HG03060 (cell line): Measurements from ENCODE around the gene EGFL7.

Source experiments
- ATAC-seq: cut with Tn5 transposase; IDR thresholded peaks from one replicate; pipeline ENCODE4 v1.9.1; 2021; ENCODE audit warnings: low read depth, moderate number of reproducible peaks; ENCODE audit not compliant: unreplicated experiment

EGFL7 gene

DNA sequence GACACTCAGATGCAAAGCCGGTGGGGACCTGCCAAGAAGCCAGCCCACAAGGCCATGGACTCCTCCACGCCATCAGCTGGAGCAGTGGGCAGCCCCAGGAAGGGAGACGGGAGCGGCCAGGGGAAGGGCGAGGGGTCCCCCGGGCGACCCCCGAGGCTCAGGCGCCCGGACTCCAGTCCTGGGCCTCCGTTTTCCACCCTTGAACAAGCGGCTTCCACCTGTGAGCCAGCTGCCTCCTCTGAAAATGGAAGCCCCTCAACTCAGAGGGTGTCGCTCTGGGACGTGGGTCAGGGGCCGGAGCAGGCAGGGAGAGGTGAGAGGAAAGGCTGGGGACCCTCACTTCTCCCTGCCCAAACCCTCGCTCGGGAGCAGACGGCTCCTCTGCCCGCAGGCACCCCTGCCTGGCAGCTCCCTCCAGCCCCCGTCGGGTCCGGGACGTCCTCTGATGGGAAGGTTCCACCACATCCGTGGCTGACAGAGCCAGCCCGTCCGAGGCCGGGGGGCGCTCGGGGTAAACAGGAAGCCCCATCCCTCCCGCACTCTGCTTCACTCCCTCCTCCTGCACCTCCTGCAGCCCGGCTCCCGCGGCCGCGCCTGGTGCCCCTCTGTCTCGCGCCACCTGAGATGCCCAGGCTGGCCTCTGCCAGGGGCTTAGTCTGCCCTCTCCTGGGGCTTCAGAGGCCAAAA is 3.7 kb upstream of the EGFL7 start:
- ATAC-seq: no peak

DNA sequence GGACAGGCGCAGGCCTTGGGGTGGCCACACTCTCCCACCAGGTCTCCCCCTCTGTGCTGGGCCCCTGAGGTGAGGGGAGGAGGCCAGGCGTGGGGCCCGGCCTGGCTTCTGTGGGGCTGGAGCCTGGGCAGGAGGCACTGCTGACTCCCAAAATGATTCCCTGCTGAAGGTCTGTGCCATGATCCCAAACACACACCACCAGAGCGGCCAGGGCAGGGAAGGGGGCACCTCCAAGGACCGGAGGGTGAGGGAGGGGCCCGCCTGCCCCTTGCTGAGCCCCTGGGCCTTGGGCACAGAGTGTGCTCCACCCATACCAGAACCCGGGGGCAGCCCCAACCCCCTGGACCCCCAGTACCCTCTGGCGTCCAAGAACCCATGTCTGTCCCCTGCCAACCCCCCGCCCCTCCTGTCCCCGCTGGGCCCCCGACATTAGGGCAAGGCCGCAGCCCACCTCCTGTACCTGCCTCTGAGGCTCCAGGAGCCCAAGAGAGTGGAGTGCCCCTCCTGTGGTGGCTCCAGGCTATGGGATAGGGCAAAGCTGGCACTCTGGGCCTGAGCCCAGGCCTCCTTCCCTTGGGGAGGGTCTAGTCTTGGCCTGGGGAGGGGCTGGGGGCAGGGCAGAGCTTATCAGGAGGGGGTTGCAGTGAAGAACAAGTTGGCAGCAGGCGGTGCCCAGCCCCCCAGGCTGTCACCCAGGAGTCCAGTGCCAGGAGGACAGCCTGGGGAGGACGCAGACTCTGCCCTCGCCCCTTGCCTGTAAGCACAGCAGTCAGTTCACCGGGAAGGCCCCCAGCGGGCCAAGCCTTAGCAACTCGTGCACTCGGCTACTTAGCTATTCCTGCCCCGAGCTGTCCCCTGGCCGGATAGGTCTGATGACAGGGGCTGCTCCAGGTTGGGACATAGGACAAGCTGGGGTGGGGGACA is 2.6 kb upstream of the EGFL7 start:
- ATAC-seq: no peak

DNA sequence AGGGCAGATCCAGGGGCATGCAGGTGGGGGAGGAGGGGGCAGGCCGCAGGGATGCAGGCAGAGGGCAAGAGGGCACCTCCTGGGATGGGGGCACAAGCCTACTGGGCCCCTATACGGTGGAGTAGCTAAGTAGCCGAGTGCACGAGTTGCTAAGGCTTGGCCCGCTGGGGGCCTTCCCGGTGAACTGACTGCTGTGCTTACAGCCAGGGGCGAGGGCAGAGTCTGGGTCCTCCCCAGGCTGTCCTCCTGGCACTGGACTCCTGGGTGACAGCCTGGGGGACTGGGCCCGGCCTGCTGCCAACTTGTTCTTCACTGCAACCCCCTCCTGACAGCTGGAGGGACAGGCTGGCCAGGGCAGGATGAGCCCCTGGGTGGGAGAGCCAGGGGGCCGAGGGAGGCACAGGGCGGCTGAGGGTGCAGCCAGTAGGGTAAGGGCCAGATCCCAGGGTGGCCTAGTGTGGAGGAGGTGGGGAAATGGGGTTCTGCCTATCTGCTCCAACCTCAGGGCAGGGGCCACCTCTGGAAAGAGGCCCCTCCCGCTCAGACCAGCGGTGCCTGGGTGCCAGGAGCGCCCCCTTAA is 1.7 kb upstream of the EGFL7 start:
- ATAC-seq: no peak

DNA sequence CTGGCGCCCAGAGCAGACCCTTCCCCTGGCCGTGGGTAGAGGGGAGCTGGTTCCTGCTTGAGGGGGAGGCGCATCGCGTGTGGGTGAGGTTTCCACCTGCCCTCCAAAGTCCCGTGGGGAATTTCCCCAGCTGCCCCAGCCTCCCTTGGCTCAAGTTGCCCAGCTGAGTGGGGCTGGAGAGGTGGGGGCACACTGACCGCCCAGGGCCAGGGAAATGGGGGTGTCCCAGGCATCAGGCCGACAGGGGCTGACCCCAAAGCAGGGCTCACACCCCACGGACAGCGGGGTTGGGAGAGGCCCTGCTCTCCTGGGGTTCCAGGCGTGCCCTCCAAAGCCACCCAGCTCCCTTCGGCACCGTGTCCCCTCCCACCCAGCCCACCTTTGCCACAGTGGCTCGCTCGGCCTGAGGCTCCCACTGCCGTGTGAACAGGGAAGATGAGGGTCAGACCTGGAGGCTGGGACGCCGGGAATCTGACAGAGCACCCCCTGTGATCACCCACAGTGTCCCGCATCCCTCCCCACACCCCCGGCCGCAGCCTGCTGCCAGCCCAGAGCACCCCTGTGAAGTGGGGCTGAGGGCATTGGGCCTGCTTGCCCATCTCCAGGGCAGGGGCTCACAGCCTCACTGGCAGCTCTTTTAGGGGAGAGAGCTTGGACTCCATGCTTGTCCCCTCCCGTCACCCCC is 933 bp upstream of the EGFL7 start:
- ATAC-seq: no peak

DNA sequence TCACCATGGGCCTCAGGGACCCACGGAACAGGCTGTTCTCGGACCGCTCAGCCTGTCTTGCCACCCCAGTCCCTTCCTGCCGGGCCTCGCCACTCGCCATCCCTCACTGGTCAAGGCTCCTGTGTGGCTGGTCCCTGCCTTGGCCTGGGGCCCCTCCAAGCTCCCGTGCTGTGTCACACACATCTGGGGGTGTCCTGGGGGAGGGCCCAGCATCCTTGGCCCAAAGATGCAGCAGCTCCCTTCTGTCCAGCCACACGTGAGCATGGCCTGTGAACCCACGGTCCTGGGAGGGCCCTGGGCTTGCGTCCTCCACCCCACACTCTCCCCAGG is 425 bp upstream of the EGFL7 start:
- ATAC-seq: no peak

DNA sequence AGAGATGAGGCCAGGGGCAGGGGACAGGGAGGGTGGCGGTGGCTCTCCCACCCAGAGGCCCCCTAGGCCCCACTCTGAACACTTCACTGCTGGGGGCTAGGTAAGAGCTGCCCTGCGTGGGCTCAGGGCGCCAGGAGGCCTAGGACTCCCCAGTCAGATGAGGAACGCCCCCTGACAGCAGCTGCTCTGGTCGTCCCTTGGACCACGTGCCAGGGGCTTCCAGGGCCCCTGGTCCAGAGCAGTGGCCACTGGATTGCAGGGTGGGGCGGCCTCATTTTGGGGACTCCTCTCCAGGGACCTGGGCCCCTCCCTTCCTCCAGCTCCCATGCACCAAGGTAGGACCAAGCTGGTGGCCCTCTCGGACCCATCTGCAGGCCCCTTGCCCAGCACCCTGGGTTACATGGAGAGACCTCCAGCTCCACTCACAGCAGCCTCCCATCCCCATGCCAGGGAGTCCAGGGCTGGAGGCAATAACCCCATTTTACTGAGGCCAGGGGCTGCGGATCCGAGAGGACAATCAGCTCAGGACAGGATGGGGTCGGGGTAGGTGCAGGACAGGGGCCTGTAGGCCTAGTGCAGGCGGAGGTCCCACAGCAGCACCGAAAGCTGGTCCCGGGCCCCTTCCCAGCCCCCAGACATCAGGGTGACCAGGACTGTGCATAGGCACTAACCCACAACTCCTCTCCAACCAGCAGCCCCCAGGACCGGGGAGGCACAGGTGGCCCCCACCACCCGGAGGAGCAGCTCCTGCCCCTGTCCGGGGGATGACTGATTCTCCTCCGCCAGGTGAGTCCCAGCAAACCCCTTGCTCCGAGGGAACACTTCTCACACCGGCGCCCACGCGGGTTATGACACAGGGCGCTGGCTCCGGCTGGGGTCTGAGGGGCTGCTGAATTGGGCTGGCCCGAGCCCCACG is 1.5 kb downstream of the EGFL7 start:
- no peak for ATAC-seq

DNA sequence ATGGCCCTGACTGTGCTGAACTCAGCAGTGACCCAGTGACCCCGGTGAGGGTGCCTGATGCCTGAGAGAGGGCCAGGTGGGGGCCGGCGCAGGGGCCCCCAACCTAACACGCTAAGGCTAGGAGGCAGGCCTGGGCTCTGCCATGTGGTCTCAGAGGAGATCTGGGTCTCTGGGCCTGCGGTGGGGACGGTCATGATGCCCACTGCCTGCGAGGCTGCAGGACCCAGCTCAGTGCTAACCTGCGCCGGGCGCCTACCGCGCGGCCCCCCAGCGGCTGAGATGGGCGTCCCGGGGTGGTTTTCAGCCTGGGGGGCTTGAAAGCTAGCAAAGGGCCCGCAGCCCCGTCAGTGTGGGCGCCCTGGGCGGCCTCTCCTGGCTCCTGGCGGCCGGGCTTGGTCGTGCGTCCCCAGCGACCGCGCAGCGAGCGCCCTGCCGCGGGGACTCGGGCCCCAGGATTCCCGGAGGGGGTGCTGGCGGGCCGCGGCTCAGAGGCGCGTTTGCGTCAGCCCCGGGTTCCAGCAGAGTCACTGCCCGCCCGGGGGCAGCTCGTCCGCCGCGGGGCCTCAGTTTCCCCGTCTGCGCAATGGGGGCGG is 2.5 kb downstream of the EGFL7 start:
- ATAC-seq: no peak

DNA sequence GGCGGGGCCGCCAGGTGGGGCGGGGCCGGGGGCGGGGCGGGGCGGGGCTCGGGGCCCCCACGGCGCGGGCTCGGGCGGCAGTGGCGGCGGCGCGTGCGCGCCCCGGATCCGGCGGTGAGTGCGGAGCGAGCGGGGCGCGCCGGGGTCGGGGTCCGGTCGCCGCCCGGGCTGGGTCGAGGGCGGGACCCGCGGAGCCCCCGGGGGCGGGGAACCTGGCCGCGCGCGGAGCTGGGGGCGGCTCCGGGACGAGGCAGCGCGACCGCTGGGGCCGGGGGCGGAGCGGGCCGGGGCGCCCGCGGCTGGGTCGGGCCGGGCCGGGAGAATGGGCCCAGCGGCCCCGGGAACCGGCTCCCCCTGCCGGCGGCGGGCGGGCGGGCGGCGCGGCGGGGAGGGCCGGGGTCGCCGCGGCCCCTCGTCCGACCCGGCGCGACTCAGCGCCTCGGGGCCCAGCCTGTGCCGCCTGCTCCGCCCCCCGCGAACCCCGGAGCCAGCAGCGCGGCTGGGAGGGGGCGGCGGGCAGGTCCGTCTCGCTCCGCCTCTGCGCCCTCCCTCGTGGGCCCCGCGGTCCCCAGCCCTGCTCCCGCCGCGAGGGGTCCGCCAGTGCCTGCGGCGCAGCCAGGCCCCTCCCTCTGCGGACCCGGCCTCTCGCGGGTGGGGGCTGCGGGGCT is 3.1 kb downstream of the EGFL7 start:
- no peak for ATAC-seq

DNA sequence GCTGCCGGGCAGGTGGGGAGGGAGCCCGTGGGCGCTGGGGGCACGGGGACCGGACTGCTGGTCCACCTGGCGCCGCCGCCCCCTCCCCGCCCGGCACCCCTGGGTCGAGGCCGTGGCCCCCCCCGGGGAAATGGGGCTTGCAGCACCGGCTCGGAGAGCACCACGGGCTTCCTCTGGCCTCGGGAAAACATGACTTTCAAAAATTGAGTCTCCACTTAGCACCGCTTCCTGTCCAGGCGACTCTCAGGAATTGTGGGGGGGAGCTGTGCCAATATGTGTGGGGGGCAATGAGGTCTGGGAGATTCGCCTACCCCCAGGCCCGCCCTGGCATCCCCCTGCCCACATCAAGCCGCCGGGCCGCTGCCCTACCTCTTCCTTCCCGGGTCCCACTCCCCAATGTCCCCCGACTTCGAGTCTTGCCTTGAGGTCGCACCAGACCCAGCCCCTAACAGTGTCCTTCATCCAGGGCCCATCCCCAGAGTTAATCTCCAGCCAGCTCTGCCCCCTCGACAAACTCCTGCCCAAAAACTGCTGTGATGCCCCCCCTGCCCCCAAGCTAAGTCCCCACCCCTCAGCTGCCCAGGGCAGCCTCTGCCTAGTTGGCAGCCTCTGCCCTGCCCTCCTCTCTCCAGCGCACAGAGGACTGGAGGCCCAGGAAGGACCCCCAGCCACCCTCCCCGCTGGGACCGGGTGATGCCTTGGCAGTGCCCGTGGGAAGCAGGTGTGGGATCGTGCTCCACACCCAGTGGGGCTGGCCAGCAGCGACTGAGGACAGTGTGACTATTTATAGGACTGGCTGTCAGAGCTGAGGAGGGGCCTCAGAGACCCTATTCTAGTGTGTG is 3.9 kb downstream of the EGFL7 start:
- ATAC-seq: no peak

DNA sequence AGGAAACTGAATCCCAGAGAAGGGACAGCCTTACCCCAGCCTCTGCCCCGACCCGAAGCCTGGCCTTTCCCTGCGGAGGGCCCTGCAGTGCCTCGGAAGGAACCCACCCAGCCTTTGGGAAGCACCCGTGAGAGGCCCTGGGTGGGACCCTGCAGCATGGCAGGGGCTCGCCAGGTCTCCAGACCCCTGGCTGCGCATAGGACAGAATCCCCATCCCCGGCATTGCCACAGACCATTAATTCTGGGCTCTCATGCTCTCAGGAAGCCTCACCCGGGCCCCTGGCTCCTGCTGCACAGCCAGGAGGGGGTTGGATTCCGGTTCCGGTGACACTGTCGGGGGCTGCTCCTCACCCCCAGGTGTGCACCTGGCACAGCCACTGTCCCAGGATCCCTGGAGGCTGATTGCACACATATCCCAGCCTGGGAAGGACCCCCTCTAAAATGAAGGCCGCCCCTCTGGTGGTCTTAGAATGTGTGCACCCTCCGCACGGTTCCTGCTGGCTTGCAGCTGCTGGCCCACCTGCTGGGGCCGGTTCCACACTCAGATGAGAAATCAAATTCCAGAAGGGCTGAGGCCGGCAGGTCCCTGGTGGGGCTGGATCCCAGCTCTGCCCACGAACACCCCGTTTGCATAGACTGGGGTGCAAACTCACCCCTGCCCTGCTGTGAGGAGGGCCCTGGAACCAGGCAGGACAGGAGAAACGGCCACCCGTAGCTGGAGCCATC is 4.7 kb downstream of the EGFL7 start:
- no peak for ATAC-seq

DNA sequence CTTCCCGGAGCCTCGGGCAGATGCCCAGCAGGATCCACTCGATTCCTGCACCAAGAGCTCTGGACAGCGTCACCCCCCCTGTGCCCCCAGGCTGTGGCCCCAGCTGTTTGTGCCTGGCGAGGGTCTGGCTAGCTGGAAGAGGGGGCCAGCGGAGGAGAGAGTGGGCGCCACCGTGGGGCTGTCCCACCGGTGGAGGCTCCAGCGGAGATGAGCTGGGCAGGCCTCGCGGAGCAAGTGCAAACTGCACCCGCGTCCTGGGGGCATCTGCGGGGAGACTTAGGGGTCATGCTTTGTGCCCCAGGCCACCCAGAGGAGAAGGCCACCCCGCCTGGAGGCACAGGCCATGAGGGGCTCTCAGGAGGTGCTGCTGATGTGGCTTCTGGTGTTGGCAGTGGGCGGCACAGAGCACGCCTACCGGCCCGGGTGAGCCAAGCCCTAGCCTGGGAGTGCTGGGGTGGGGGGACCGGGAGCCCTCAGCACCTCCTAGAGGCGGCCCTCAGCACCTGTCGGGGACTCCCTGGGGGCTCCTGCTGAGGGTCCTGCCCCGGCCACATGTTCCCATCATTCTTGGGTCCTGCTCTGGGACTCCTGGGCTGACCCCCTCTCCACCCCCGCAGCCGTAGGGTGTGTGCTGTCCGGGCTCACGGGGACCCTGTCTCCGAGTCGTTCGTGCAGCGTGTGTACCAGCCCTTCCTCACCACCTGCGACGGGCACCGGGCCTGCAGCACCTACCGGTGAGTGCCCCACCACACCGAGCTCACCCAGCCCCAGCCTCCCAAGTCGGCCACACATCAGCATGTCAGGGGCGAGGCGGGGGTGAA is 5.4 kb downstream of the EGFL7 start:
- ATAC-seq: no peak

DNA sequence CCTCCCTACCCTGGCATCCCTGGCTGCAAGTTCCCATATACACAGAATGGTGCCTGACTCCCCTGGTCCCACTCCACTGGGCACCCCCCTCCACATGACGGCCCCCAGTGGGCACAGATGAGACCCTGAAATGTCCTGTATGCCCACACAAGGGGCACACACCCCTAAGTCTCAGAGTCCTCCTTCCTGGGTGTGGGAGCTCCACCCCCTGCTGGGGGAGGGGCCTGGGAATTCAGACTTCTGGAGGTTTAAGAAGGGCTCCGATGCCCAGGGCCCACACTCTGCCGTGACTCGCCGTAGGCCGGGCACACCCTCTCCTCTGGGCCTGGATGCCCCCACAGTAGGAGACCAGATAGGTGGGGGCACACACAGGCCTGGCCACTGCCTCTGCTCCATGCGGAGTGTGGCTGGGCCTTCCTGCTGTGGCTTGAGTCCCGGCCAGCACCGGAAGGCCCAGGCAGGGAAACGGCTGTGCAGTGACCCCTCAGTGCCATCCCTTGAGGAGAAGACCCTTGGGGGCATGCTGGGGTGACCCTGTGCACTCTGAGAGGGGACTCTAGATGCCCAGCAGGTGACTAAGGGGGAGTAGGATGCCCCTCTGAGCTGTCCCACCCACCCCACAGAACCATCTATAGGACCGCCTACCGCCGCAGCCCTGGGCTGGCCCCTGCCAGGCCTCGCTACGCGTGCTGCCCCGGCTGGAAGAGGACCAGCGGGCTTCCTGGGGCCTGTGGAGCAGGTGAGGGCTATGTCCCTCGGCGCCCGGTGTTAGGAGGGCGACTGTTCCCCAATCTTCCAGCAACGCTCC is 6.5 kb downstream of the EGFL7 start:
- no peak for ATAC-seq

DNA sequence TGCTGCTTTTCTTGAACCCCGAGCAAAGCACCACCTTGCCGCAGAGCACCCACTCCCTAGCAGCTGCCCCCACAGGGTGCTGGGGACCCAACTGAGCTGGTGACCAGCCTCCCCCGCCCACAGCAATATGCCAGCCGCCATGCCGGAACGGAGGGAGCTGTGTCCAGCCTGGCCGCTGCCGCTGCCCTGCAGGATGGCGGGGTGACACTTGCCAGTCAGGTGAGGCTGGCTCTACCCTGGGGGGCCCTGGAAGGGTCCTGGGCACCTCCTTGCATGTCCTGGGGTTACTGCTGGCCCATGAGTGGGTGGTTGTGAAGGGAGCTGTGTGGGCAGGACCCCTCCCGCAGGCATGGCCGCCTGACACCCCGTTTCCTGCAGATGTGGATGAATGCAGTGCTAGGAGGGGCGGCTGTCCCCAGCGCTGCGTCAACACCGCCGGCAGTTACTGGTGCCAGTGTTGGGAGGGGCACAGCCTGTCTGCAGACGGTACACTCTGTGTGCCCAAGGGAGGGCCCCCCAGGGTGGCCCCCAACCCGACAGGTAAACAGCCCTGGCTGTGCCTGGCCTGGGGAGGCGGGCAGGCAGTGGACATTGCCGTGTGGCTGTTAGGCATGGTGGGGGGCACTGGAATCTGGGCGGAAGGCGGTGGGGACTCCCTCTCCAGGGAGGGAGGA is 7.2 kb downstream of the EGFL7 start:
- no peak for ATAC-seq

DNA sequence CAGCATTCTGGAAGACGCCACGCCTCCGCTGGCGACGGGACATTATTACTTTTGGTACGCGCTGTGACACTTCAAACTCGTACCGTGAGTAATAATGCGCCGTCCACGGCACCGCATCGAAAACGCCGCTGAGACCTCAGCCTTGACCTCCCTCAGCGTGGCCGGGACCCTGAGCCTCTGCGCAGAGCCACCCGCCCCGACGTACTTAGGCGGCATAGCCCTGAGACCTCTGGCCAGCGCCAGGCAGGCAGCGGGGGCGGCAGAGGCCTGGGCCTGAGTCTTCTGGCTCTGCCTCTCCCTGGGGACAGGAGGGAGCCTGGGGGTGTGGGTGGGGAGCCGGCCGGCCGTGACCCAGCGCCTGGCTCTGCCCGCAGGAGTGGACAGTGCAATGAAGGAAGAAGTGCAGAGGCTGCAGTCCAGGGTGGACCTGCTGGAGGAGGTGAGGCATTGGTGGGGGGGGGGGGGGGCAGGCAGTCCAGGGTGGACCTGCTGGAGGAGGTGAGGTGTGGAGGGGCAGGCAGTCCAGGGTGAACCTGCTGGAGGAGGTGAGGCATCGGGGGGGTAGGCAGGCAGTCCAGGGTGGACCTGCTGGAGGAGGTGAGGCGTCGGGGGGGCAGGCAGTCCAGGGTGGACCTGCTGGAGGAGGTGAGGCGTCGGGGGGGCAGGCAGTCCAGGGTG is 8.0 kb downstream of the EGFL7 start:
- no peak for ATAC-seq

DNA sequence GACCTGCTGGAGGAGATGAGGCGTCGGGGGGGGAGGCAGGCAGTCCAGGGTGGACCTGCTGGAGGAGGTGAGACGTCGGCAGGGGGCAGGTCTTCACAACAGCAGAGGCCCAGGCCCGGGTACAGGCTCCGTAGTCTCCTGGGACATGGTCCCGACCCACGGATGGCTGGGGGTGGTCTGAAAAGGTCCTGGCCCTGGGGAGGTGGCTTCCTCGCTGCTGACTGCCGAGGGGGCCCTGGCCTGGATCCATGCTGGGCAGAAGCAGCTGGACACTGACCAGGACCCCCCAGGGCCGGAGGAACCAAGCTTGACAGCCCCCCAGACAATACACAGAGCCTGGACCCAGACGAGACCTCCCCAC is 8.5 kb downstream of the EGFL7 start:
- no peak for ATAC-seq
